ENCODE data around the gene MCC.

MCC gene

GRCh38 chr5:113042491-113043243 is 445.6 kb downstream of the MCC start:
- no peak for FAIRE-seq

GRCh38 chr5:113040672-113041260 is 447.5 kb downstream of the MCC start:
- FAIRE-seq: no peak

DNA sequence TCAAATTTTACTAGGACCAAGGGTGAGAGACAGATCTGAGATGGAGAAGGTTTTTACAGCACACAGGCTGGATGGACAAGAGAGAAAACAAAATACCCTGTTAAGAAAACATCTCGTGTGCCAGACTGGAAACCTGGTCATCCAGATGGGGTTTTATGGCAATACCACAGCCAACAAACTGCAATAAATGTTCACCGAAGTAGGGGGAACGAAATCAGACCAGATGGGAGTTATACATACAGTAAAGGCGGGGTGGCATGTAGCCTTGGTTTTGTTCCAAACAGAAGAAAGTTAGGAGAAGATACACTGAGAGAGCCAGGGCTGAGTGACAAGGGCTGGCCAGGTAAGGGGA is 448.3 kb downstream of the MCC start:
- no peak for FAIRE-seq

- FAIRE-seq: no peak
These were observed 448.9 kb downstream of the MCC start for GRCh38 chr5:113039229-113039933.

- FAIRE-seq: no peak
These were observed 449.5 kb downstream of the MCC start for GRCh38 chr5:113038714-113039113.

- no peak for FAIRE-seq
These were observed 450.1 kb downstream of the MCC start for GRCh38 chr5:113038136-113038535.

- no peak for FAIRE-seq
These were observed 451.4 kb downstream of the MCC start for GRCh38 chr5:113036826-113037225.

DNA sequence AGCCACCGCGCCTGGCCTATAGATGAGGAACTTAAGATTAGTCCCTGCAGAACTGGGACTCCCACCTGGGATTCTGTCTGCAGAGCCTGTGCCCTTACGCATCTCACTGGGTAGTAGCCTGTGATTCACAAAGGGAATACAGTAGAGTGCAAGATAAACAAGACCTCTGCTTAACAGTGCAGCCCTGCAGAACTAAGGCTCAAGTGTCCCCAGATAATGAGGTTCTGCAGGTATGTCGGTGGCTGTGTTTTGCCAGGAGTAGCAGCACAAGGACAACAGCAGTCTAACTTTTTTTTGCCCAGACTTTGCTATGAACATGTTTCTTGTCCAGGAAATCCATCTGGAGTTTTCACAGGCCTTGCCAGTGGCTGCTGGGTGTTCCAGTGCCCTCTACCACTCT is 451.9 kb downstream of the MCC start:
- FAIRE-seq: no peak

DNA sequence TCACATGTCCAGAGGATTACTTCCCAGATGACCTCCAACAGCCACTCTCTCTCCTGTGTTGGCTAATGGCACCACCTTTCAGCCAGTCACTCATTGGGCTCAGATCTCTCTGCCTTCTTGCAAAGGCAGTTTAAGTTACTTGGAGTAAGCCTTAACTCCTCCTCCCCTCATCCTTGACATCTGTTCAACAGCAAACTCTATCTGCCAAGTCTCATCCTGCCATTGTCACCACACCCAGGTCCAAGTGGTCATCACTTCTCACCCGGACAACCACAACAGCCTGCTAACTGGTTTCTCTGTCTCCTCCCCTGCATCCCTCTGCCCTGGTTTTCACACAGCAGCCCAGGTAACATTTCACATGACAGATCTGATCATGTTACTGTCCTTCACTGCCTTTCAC is 453.2 kb downstream of the MCC start:
- no peak for FAIRE-seq

- no peak for FAIRE-seq
These were observed 454.0 kb downstream of the MCC start for GRCh38 chr5:113034182-113034773.

DNA sequence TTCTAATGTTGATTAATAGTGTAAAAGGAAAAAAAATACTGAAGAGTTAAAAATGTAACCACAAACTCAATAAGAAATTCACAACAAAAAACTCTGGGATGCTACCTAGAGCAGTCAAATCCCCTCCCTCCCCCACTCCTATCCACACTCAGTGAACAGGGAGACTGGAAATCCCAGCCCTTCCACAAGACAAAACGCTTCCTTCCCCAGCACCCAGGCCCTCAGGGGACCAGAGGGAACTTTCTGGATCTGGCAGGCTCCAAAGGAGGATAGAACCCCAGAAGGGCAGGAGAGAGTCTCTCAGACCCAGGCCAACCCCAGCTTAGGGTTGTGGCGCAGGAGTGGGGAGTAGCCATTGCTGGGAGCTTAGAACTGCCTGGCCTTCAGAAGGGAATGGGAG is 456.7 kb downstream of the MCC start:
- no peak for FAIRE-seq

GRCh38 chr5:113031104-113031503 is 457.1 kb downstream of the MCC start:
- FAIRE-seq: no peak

- FAIRE-seq: no peak
These were observed 458.6 kb downstream of the MCC start for GRCh38 chr5:113029614-113030013.

GRCh38 chr5:113027431-113027830 is 460.8 kb downstream of the MCC start:
- FAIRE-seq: no peak

GRCh38 chr5:113027015-113027414 is 461.2 kb downstream of the MCC start:
- FAIRE-seq: no peak

DNA sequence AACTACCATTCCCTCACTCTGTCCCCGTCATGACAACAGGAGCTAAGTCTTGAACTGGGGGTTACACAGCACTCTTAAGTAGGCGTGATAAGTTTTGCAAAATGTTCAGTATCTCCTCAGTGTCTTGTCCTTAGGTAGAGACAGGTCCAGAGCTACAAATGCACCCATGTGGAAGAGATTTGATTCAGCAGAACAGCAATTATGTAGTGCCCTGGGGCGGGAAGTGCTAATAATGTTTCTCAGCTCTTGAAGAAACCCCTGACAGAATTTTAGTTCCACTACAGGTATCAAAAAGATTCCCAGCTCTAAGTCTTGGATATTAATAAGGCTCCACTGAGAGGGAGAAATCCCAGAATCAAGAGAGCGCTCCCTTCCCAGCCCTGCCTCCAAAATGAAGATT is 462.0 kb downstream of the MCC start:
- no peak for FAIRE-seq

DNA sequence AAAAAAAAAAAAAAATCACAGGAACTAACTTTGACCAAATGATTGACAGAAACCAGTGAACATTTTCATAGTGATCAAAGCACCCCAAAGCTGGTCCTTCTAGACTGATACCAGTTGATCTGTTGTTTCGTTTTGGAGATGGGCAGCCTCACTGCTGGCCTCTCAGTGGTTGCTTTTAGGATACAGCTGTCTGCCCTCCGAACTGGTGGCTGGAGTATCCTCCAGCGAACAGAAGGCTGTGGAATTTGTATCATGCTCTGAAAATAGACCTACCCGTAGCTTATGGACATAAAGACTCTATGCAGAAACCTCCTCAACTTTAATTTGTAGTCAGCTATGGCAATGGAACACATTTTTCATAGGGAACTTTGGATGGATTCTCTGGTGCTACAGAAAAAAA is 462.7 kb downstream of the MCC start:
- no peak for FAIRE-seq

GRCh38 chr5:113024076-113024697 is 464.1 kb downstream of the MCC start:
- no peak for FAIRE-seq

- FAIRE-seq: no peak
These were observed 465.6 kb downstream of the MCC start for GRCh38 chr5:113022661-113023060.

DNA sequence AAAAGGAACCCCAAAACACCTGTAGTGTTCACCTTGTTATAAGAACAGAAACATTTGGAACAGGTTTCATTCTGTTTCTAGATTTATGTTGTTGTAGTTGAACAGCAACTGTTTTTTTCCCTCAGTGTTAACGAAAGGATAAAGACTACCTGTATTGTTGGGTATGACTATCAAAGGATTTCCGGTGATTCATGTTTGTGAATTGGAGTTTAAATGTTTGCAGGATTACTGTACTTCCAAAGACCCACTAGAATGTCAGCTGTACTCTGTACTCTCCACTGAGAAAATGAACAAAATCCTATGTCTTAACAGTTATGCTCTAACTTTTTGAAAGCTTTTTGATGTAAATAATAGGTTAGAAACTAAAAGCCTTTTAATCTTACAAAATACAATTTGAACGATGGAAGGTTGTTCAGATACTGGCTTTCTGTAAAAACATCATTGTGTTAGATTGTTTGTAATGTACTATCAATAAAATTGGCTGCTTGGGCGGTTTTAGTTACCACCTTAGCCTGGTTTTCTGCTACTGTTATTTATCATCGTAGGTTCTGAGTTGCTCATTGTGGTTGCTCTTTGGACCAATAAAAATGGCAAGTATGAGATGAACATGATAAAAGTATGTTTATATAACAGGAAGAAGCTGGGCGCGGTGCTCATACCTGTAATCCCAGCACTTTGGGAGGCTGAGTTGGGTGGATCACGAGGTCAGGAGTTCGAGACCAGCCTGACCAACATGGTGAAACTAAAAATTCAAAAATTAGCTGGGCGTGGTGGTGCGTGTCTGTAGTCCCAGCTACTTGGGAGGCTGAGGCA is 467.6 kb downstream of the MCC start:
- FAIRE-seq: no peak

GRCh38 chr5:113017881-113018635 is 470.2 kb downstream of the MCC start:
- FAIRE-seq: no peak

GRCh38 chr5:113005454-113005853 is 482.8 kb downstream of the MCC start:
- no peak for FAIRE-seq
